MCF 10A (cell line): Measurements from ENCODE around the gene ALPP. TPM values are rescaled to one million over a fixed set of nuclear protein-coding genes. Genes with fewer than 3 reads are reported as not detected.
"Not testable (repeated sequence)": the region's sequence is repeated elsewhere in the genome, so short reads cannot be mapped to it uniquely, and the experiment has no call there.

Experiments used
- BruUV-seq: library from RNA; stranded (reverse); fragments of 400-500 nt; replicated peaks from 2 replicates; lab custom pipeline; 2021; lab: Mats Ljungman, UMichigan
- CTCF ChIA-PET: fragments of 300-600 bp; sonication (Branson Sonifier 250); formaldehyde crosslinking; extraction: SDS; loops from one replicate; lab custom pipeline; 2021; ENCODE audit warnings: antibody characterized with exemption, inconsistent platforms; lab: Yijun Ruan, JAX
- POLR2A ChIA-PET: fragments of 300-600, 350-650 bp; sonication (Branson Sonifier 250); formaldehyde crosslinking; extraction: SDS; loops from one replicate; lab custom pipeline; 2020; ENCODE audit warnings: antibody characterized with exemption, inconsistent platforms; lab: Yijun Ruan, JAX
- DNase-seq: peaks from one replicate; pipeline ENCODE4 v3.0.0-alpha.2; 2018; ENCODE audit not compliant: unreplicated experiment
- H3K27ac Mint-ChIP-seq: one replicate; pipeline ENCODE4 v1.8.0; 2022; ENCODE audit warnings: mild to moderate bottlenecking, low read depth, mixed read lengths; ENCODE audit not compliant: unreplicated experiment
- H3K27me3 Mint-ChIP-seq: one replicate; pipeline ENCODE4 v1.8.0; 2022; ENCODE audit warnings: mixed read lengths; ENCODE audit not compliant: insufficient read depth, unreplicated experiment
- H3K36me3 Mint-ChIP-seq: one replicate; pipeline ENCODE4 v1.8.0; 2022; ENCODE audit warnings: mild to moderate bottlenecking, moderate library complexity, mixed read lengths; ENCODE audit not compliant: insufficient read depth, unreplicated experiment
- H3K4me1 Mint-ChIP-seq: one replicate; pipeline ENCODE4 v1.8.0; 2022; ENCODE audit warnings: mixed read lengths; ENCODE audit not compliant: insufficient read depth, unreplicated experiment
- H3K4me3 Mint-ChIP-seq: one replicate; pipeline ENCODE4 v1.8.0; 2022; ENCODE audit warnings: mild to moderate bottlenecking, moderate library complexity, mixed read lengths; ENCODE audit not compliant: unreplicated experiment
- H3K9me3 Mint-ChIP-seq: one replicate; pipeline ENCODE4 v1.8.0; 2022; ENCODE audit warnings: mixed read lengths; ENCODE audit not compliant: unreplicated experiment
- CTCF ChIP-seq: fragments of 200-600 bp; IDR thresholded peaks from one replicate; pipeline ENCODE4 v1.8.0; 2022; ENCODE audit warnings: antibody characterized with exemption, mild to moderate bottlenecking; ENCODE audit not compliant: unreplicated experiment
- intact Hi-C: fragments of 100-400 bp; cut with micrococcal nuclease; formaldehyde crosslinking; loops from 2 replicates; pipeline ENCODE4 v1.14.1; 2022
- total RNA-seq: library from RNA; stranded (reverse); gene quantifications from 2 replicates; pipeline ENCODE4 v1.2.3, GENCODE V29; 2022

ALPP gene
- total RNA-seq, 1 experiment from 2014 or later: 0.35 TPM

- ChIA-PET CTCF (interaction anchor here (0.6 to 1.1 kb wide), 2 partner anchors 51 to 301 kb away, joined by 3 to 4 read pairs; no protein-coding TSS in a partner anchor), POLR2A (no interaction called here)
- DNase-seq: no peak
- H3K36me3 Mint-ChIP-seq: no peaks in the 10 kb centered on the region
- H3K4me3 Mint-ChIP-seq: no peak overlapping the region
- BruUV-seq: no TSS peak
- no peak overlapping the region for H3K27ac Mint-ChIP-seq
- intact Hi-C loops: no loop called here
- no peak for TF ChIP-seq CTCF
- H3K4me1 Mint-ChIP-seq: peaks cover 6% of the 10 kb centered on the region
- H3K9me3 Mint-ChIP-seq: no peaks in the 10 kb centered on the region
- no peaks in the 10 kb centered on the region for H3K27me3 Mint-ChIP-seq
These were observed 1.2 kb upstream of the ALPP start for GRCh38 chr2:232377319-232377718.

- no TSS peak for BruUV-seq
- Mint-ChIP-seq H3K36me3 (no peaks in the 10 kb centered on the region), H3K4me3 (no peak overlapping the region), H3K4me1 (peaks cover 6% of the 10 kb centered on the region), H3K27me3 (no peaks in the 10 kb centered on the region), H3K9me3 (no peaks in the 10 kb centered on the region), H3K27ac (no peak overlapping the region)
- ChIA-PET POLR2A (no interaction called here), CTCF (interaction anchor here (1.9 kb wide), 1 partner anchor 61 kb away, joined by 8 read pairs; no protein-coding TSS in a partner anchor)
- intact Hi-C loops: no loop called here
- no peak for TF ChIP-seq CTCF
- DNase-seq: no peak
These were observed 463 bp upstream of the ALPP start for GRCh38 chr2:232377841-232378734.

GRCh38 chr2:232379610-232380590, 1.3 kb downstream of the ALPP start:
- H3K9me3 Mint-ChIP-seq, POLR2A ChIA-PET: not testable (repeated sequence)

DNA sequence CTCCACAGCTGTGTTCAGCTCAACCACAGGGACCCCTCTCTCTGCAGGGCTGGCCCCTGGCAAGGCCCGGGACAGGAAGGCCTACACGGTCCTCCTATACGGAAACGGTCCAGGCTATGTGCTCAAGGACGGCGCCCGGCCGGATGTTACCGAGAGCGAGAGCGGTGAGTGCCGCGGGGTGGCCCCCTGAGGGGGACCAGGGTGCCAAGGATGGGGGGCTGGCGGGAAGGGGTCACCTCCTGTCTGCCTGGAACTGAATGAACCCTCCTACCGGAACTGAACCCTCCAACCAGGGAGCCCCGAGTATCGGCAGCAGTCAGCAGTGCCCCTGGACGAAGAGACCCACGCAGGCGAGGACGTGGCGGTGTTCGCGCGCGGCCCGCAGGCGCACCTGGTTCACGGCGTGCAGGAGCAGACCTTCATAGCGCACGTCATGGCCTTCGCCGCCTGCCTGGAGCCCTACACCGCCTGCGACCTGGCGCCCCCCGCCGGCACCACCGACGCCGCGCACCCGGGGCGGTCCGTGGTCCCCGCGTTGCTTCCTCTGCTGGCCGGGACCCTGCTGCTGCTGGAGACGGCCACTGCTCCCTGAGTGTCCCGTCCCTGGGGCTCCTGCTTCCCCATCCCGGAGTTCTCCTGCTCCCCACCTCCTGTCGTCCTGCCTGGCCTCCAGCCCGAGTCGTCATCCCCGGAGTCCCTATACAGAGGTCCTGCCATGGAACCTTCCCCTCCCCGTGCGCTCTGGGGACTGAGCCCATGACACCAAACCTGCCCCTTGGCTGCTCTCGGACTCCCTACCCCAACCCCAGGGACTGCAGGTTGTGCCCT, 2.9 kb downstream of the ALPP start:
- BruUV-seq, CTCF ChIA-PET, DNase-seq, H3K9me3 Mint-ChIP-seq, intact Hi-C loops, H3K4me1 Mint-ChIP-seq, POLR2A ChIA-PET, H3K4me3 Mint-ChIP-seq, H3K36me3 Mint-ChIP-seq, H3K27ac Mint-ChIP-seq: not testable (repeated sequence)
- peaks cover 27% of the 10 kb centered on the region for H3K27me3 Mint-ChIP-seq

More at GRCh38 chr2:232379610-232380590, 1.3 kb downstream of the ALPP start:
- CTCF ChIA-PET: interaction anchor here (1.9 kb wide), 1 partner anchor 60 kb away, joined by 8 read pairs; no protein-coding TSS in a partner anchor
- H3K27me3 Mint-ChIP-seq: peaks cover 12% of the 10 kb centered on the region
- DNase-seq, intact Hi-C loops, BruUV-seq, H3K27ac Mint-ChIP-seq, H3K4me3 Mint-ChIP-seq, H3K4me1 Mint-ChIP-seq, H3K36me3 Mint-ChIP-seq: not testable (repeated sequence)
